NB4 (cell line): ENCODE measurements around the gene EXOC4.

Source experiments
- MYC ChIP-seq: IDR thresholded peaks from 2 replicates; pipeline ENCODE4 v1.6.1; 2011; ENCODE audit warnings: low read depth, low read length
- POLR2A ChIP-seq: IDR thresholded peaks from 2 replicates; pipeline ENCODE4 v1.6.1; 2011; ENCODE audit warnings: mild to moderate bottlenecking; ENCODE audit not compliant: insufficient read length; ENCODE audit errors: extremely low read depth
- TF ChIP-seq, protein P1 (sequence below): IDR thresholded peaks from one replicate; pipeline ENCODE4 v1.5.1; 2012; ENCODE audit warnings: low read depth, low read length
- TF ChIP-seq, protein P2 (sequence below): IDR thresholded peaks from 2 replicates; pipeline ENCODE4 v1.6.1; 2011; ENCODE audit warnings: low read depth, low read length

DNA sequence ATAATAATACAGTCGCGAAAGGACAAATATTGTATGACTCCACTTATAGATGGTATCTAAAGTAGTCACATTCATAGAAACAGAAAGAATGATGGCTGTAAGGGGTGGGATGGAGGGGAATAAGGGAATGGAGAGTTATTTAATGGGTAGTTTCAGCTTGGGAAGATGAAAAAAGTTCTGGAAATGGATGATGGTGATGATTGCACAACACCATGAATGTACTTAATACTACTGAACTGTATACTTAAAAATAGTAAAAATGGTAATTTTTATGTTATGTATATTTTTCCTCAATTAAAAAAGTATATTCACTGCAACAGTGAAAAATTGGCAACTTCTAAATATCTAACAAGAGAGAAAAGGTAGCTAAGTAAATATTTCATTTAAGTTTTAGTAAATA lies 265.8 kb downstream of the EXOC4 start:
- TF ChIP-seq, protein P1, sequence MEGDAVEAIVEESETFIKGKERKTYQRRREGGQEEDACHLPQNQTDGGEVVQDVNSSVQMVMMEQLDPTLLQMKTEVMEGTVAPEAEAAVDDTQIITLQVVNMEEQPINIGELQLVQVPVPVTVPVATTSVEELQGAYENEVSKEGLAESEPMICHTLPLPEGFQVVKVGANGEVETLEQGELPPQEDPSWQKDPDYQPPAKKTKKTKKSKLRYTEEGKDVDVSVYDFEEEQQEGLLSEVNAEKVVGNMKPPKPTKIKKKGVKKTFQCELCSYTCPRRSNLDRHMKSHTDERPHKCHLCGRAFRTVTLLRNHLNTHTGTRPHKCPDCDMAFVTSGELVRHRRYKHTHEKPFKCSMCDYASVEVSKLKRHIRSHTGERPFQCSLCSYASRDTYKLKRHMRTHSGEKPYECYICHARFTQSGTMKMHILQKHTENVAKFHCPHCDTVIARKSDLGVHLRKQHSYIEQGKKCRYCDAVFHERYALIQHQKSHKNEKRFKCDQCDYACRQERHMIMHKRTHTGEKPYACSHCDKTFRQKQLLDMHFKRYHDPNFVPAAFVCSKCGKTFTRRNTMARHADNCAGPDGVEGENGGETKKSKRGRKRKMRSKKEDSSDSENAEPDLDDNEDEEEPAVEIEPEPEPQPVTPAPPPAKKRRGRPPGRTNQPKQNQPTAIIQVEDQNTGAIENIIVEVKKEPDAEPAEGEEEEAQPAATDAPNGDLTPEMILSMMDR = no peak
- TF ChIP-seq, protein P2, sequence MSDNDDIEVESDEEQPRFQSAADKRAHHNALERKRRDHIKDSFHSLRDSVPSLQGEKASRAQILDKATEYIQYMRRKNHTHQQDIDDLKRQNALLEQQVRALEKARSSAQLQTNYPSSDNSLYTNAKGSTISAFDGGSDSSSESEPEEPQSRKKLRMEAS = no peak
- TF ChIP-seq POLR2A (no peak), MYC (no peak)
